GM10266 (cell line): ENCODE measurements around the gene ZBTB46.

Source experiments
- DNase-seq: peaks from one replicate; pipeline ENCODE4 v3.0.0; 2012; ENCODE audit errors: extremely low spot score
- TF ChIP-seq, protein P1 (sequence below): IDR thresholded peaks from 2 replicates; pipeline ENCODE4 v1.5.1; 2012; ENCODE audit warnings: mild to moderate bottlenecking, low read depth; ENCODE audit not compliant: control insufficient read depth, insufficient read depth; ENCODE audit errors: missing control alignments

The ZBTB46 gene

DNA sequence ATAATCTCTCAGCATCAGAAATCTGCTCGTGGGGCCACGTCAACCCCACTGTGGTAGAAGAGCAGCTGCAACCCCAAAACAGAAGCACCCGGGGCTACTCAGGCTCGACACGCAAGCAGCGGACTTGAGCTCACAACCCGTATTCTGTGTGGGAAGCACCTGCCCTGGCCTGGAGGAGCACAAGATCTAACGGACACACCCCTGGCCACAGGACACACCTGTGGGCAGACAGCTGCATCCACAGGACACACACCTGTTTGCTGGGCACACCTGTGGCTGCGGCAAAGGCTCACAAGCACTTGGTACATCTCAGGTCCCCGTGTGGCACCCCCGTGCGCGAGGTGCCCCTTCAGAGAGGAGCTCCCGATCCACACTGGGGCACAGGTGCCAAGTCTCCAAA is 36.5 kb downstream of the ZBTB46 start:
- TF ChIP-seq, protein P1, sequence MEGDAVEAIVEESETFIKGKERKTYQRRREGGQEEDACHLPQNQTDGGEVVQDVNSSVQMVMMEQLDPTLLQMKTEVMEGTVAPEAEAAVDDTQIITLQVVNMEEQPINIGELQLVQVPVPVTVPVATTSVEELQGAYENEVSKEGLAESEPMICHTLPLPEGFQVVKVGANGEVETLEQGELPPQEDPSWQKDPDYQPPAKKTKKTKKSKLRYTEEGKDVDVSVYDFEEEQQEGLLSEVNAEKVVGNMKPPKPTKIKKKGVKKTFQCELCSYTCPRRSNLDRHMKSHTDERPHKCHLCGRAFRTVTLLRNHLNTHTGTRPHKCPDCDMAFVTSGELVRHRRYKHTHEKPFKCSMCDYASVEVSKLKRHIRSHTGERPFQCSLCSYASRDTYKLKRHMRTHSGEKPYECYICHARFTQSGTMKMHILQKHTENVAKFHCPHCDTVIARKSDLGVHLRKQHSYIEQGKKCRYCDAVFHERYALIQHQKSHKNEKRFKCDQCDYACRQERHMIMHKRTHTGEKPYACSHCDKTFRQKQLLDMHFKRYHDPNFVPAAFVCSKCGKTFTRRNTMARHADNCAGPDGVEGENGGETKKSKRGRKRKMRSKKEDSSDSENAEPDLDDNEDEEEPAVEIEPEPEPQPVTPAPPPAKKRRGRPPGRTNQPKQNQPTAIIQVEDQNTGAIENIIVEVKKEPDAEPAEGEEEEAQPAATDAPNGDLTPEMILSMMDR: no peak
- DNase-seq: no peak

DNA sequence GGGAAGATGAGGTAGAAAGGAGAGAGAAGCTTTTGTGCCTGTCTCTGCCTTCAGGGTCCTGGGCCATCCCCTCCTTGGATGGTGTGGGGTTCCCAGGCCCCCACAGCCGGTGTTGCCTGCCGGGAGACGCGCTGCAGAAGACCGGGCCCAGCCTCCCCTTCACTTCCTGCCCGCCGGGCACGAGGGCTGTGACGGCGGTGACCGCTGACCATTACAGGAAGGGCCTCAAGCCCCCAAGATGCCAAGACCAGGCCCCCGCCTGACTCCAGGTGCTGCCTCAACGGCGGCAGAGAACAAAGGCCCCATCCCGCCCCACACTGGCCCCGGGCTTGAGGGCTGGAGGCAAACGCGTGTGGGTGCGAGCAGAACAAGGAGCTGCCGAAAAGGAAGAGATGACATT is 38.2 kb downstream of the ZBTB46 start:
- no peak for DNase-seq
- TF ChIP-seq, protein P1: no peak

DNA sequence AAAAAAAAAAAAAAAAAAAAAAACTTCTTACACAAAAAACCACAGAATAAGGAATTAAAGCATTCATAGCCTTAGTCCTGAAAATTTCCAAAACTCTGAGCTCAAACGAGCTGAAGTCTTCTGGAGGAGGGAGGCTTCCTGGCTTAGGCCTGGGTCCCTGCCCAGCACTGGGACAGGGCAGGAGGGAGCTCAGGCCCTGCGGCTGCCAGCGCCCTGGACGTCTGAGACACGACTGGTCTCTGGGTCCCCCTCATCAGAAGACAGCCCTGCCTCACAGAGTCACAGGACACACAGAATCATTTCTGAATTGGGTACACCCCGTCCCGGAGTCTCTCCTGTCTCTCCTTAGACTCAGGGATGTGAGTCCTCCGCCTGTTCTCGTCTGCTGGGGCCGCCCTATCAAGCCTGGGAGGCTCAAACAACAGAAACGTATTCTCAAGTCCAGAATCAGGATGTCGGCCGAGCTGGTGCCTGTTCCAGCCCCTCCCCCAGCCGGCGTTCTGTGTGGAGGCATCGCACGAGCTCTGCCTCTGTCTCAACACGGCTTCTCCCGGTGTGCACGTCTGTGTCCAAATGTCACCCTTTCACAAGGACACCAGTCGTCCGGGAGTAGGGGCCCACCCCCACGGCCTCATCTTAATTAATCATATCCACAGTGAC is 39.4 kb downstream of the ZBTB46 start:
- TF ChIP-seq, protein P1: no peak
- DNase-seq: no peak

DNA sequence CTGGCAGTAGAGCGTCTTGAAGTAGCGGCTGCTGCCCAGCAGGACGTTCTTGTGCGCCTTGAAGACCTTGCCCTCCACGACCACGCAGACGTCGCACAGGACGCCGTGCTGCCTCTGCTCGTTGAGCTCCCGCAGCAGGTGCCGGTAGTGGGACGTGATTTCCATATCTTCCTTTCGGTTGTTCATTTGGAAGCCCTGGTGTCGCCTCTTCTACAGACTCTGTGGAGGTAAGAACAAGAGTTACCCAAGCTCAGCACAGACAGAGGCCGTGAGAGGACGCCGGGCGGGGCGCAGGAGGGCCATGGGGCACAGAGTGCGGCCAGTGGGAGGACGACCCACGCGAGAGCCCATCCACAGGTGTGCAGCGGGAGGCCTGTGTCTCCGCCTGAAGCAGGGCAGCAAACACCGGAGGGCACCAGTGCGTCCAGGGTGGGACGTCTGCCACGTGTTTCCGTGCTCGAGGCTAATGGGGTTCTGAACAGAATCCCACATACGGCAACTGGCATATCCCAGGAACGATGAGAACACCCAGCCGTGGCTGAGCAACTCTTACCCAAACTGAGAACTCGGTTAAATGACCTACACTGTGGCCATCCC is 40.4 kb downstream of the ZBTB46 start:
- TF ChIP-seq, protein P1: no peak
- DNase-seq: no peak

DNA sequence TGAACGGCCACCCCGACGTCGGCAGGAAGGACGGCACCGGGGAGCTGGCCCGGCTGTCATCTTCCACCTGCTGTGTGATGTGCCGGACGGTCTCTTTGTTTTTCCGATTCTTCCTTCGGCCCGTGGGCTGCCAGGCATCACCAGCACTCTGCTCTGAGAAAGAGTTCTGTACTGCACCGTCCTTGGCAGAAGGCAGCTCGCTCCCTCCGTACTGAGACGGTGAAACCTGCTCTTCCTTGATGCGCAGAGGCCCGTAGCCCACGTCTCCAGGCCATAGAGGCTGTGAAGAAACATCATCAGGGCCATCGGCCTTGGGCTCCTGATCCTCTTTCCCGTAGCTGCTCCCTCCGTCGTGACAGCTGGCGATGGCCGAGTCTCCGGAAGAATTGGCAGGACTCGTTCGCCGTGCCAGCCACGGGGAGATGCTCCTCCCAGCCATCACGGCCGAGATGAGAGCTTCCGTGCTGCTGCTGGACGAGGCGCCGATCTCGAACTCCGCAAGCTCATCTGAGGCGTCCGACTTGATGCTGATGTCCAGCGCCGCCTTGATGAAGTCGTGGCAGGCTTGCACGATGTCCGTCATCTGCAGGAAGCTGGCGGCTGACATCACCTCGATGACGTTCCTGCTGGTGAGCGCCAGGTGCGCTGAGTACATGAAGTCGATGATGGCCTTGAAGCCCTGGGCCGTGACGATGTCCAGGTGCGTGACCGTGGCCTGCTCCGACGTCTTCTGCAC is 41.1 kb downstream of the ZBTB46 start:
- no peak for DNase-seq
- TF ChIP-seq, protein P1: no peak

DNA sequence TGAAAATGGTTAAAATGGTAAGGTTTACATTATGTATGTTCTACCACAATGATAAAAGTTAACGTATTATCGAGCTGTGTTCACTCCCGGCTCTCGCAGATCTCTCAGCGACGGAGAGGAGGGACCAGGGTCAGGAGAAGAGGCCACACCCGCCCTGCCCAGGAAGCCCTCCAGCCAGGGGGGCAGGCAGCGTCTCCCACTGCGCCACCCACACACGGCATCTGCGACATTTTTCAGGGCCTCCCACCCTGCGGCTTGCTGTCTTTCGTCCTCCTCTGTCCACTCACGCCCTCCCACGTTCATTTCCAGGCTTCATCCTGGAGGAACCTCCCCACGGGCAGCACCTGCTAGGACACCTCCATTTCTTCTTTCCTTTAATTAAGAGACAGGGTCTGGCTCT is 43.3 kb downstream of the ZBTB46 start:
- DNase-seq: no peak
- TF ChIP-seq, protein P1: no peak

DNA sequence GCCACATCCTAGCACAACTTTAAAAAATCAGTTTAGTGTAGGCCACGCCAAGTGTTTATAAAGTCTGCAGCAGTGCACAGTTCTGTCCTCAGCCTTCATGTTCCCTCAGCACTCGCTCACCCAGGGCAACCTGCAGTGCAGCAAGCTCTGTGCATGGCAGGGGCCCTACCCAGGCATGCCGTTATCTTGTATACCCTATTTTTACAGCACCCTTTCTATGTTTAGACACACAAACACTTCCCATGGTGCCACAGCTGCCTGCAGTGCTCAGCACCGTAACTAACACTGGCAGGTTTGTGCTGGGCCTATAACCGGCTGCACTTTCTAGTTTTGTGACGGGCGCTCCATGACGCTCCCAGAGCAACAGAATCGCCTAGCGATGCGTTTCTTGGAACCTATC is 43.8 kb downstream of the ZBTB46 start:
- TF ChIP-seq, protein P1: no peak
- DNase-seq: no peak
